ENCODE measurements around the gene MPPED1.

GRCh38 chr22:43426816-43427215, 15.0 kb downstream of the MPPED1 start:
- TF ChIP-seq, protein P1, sequence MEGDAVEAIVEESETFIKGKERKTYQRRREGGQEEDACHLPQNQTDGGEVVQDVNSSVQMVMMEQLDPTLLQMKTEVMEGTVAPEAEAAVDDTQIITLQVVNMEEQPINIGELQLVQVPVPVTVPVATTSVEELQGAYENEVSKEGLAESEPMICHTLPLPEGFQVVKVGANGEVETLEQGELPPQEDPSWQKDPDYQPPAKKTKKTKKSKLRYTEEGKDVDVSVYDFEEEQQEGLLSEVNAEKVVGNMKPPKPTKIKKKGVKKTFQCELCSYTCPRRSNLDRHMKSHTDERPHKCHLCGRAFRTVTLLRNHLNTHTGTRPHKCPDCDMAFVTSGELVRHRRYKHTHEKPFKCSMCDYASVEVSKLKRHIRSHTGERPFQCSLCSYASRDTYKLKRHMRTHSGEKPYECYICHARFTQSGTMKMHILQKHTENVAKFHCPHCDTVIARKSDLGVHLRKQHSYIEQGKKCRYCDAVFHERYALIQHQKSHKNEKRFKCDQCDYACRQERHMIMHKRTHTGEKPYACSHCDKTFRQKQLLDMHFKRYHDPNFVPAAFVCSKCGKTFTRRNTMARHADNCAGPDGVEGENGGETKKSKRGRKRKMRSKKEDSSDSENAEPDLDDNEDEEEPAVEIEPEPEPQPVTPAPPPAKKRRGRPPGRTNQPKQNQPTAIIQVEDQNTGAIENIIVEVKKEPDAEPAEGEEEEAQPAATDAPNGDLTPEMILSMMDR (IDR thresholded peaks at IDR 0.05) = no peak
- TF ChIP-seq POLR2A (IDR thresholded peaks at IDR 0.05) = no peak
